ENCODE data around the gene CDH26. TPM values are rescaled to one million over a fixed set of nuclear protein-coding genes. Genes with fewer than 3 reads are reported as not detected.

The CDH26 gene
- total RNA-seq, 2 experiments from 2014 or later = 1.0 to 1.7 TPM

GRCh38 chr20:60043435-60043834 lies 85.2 kb downstream of the CDH26 start:
- Mint-ChIP-seq H3K4me3 (no peak overlapping the region), H3K4me1 (ENCODE audit: low read depth) (no peaks in the 10 kb centered on the region), H3K9me3 (no peaks in the 10 kb centered on the region), H3K36me3 (ENCODE audit: low read depth) (no peaks in the 10 kb centered on the region), H3K27me3 (no peaks in the 10 kb centered on the region), H3K27ac (no peak overlapping the region)
- CTCF ChIA-PET = no interaction called here
- DNase-seq (no peak), ATAC-seq (no peak)
- POLR2A ChIA-PET = no interaction called here
- TF ChIP-seq CTCF (IDR thresholded peaks at IDR 0.05) = no peak
- intact Hi-C loops (cut with micrococcal nuclease) = no loop called here

GRCh38 chr20:60046011-60046413 lies 87.8 kb downstream of the CDH26 start:
- intact Hi-C loops (cut with micrococcal nuclease) = no loop called here
- Mint-ChIP-seq H3K27me3 (peaks cover 2% of the 10 kb centered on the region), H3K4me1 (ENCODE audit: low read depth) (no peaks in the 10 kb centered on the region), H3K36me3 (ENCODE audit: low read depth) (no peaks in the 10 kb centered on the region), H3K9me3 (no peaks in the 10 kb centered on the region), H3K27ac (no peak overlapping the region), H3K4me3 (no peak overlapping the region)
- DNase-seq (no peak), ATAC-seq (no peak)
- ChIA-PET POLR2A (no interaction called here), CTCF (interaction anchor here (0.8 kb wide), 1 partner anchor 10 kb away, joined by 3 read pairs; no protein-coding TSS in a partner anchor)
- TF ChIP-seq CTCF (IDR thresholded peaks at IDR 0.05) = no peak

- H3K9me3 Mint-ChIP-seq = no peaks in the 10 kb centered on the region
- no peak overlapping the region for H3K27ac Mint-ChIP-seq
- intact Hi-C loops (cut with micrococcal nuclease) = no loop called here
- CTCF ChIA-PET = interaction anchor here (0.8 kb wide), 1 partner anchor 9 kb away, joined by 3 read pairs; no protein-coding TSS in a partner anchor
- H3K4me3 Mint-ChIP-seq = no peak overlapping the region
- POLR2A ChIA-PET = interaction anchor here (0.6 kb wide), 1 partner anchor 1391 kb away, joined by 3 read pairs; no protein-coding TSS in a partner anchor
- H3K4me1 Mint-ChIP-seq (ENCODE audit: low read depth) = no peaks in the 10 kb centered on the region
- no peaks in the 10 kb centered on the region for H3K36me3 Mint-ChIP-seq (ENCODE audit: low read depth)
- no peak for TF ChIP-seq CTCF (IDR thresholded peaks at IDR 0.05)
- DNase-seq (no peak), ATAC-seq (no peak)
- H3K27me3 Mint-ChIP-seq = peaks cover 2% of the 10 kb centered on the region
These were observed 88.2 kb downstream of the CDH26 start for GRCh38 chr20:60046436-60046835.

- ChIA-PET POLR2A (interaction anchor here (0.6 kb wide), 1 partner anchor 1392 kb away, joined by 3 read pairs; no protein-coding TSS in a partner anchor), CTCF (interaction anchor here (0.8 kb wide), 1 partner anchor 9 kb away, joined by 3 read pairs; no protein-coding TSS in a partner anchor)
- no peak for DNase-seq
- H3K36me3 Mint-ChIP-seq (ENCODE audit: low read depth) = no peaks in the 10 kb centered on the region
- peaks cover 2% of the 10 kb centered on the region for H3K27me3 Mint-ChIP-seq
- no peak overlapping the region for H3K27ac Mint-ChIP-seq
- TF ChIP-seq CTCF (IDR thresholded peaks at IDR 0.05) = no peak
- no peaks in the 10 kb centered on the region for H3K9me3 Mint-ChIP-seq
- H3K4me3 Mint-ChIP-seq = no peak overlapping the region
- intact Hi-C loops (cut with micrococcal nuclease) = no loop called here
- H3K4me1 Mint-ChIP-seq (ENCODE audit: low read depth) = no peaks in the 10 kb centered on the region
- ATAC-seq = no peak
These were observed 88.6 kb downstream of the CDH26 start for GRCh38 chr20:60046860-60047259.

- CTCF ChIA-PET = interaction anchor here (1.6 kb wide), 1 partner anchor 9 kb away, joined by 10 read pairs; no protein-coding TSS in a partner anchor
- POLR2A ChIA-PET = no interaction called here
- no peak overlapping the region for H3K27ac Mint-ChIP-seq
- DNase-seq (no peak), ATAC-seq (no peak)
- H3K4me1 Mint-ChIP-seq (ENCODE audit: low read depth) = no peaks in the 10 kb centered on the region
- H3K9me3 Mint-ChIP-seq = no peaks in the 10 kb centered on the region
- H3K36me3 Mint-ChIP-seq (ENCODE audit: low read depth) = no peaks in the 10 kb centered on the region
- H3K27me3 Mint-ChIP-seq = peaks cover 2% of the 10 kb centered on the region
- H3K4me3 Mint-ChIP-seq = no peak overlapping the region
- TF ChIP-seq CTCF (IDR thresholded peaks at IDR 0.05) = no peak
- intact Hi-C loops (cut with micrococcal nuclease) = no loop called here
These were observed 90.7 kb downstream of the CDH26 start for GRCh38 chr20:60048634-60049521.

All from activated CD8-positive, alpha-beta T cell treated with anti-CD3 and anti-CD28 coated beads for 36 hours (primary cell).